ENCODE results near the gene PAWR. TPM values are rescaled to one million over a fixed set of nuclear protein-coding genes. Genes with fewer than 3 reads are reported as not detected.
"Not testable (repeated sequence)": the region's sequence is repeated elsewhere in the genome, so short reads cannot be mapped to it uniquely, and the experiment has no call there.

Gene PAWR
- total RNA-seq, 3 donors from 2014 or later, result 17.0 to 155 (median 101) TPM

DNA sequence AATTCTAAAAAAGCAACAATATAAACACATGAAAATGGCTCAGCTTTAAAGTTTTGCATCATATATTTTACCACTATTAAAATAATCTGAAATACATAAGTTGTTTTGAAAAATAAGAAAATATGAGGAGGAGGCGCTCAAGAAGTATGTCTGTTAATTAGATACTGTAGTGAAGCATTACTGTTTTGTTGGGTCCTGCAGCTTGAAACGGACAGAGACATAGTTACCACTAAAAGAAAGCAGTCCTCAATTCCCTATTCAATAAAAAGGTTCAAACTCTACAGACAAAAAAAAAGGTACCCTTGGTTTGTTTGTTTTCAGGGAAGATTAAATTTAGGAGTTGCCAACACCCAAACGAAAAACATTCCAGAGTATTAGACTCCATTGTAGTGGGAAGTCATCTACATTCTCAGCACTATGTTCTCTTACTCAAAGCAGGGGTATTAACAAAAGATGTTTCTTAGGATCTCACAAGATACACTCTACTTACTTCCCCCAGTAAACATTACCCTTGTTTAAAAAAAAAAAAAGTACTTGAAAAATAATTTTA, 3.0 kb downstream of the PAWR start:
- no peaks in the 10 kb centered on the region for H3K36me3 ChIP-seq
- peak overlapping the region; percentile 41 to 98 for H3K27ac ChIP-seq
- no peaks in the 10 kb centered on the region for H3K9me3 ChIP-seq
- H3K4me1 ChIP-seq, result peaks cover 0 to 9% of the 10 kb centered on the region in 2 donors
- H3K27me3 ChIP-seq, result no peaks in the 10 kb centered on the region
- no peak for DNase-seq (ENCODE audit: low spot score in 2 of 2)
- TF ChIP-seq POLR2AphosphoS5 (IDR thresholded peaks at IDR 0.05) (no peak), POLR2A (IDR thresholded peaks at IDR 0.05) (no peak)
- TF ChIP-seq, protein P1, sequence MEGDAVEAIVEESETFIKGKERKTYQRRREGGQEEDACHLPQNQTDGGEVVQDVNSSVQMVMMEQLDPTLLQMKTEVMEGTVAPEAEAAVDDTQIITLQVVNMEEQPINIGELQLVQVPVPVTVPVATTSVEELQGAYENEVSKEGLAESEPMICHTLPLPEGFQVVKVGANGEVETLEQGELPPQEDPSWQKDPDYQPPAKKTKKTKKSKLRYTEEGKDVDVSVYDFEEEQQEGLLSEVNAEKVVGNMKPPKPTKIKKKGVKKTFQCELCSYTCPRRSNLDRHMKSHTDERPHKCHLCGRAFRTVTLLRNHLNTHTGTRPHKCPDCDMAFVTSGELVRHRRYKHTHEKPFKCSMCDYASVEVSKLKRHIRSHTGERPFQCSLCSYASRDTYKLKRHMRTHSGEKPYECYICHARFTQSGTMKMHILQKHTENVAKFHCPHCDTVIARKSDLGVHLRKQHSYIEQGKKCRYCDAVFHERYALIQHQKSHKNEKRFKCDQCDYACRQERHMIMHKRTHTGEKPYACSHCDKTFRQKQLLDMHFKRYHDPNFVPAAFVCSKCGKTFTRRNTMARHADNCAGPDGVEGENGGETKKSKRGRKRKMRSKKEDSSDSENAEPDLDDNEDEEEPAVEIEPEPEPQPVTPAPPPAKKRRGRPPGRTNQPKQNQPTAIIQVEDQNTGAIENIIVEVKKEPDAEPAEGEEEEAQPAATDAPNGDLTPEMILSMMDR (IDR thresholded peaks at IDR 0.05), result no peak
- peak overlapping the region; percentile 11 to 98 (median 92) for H3K4me3 ChIP-seq
- intact Hi-C loops (cut with DNase I; ENCODE audit: low total_unique reads), result no loop called here

DNA sequence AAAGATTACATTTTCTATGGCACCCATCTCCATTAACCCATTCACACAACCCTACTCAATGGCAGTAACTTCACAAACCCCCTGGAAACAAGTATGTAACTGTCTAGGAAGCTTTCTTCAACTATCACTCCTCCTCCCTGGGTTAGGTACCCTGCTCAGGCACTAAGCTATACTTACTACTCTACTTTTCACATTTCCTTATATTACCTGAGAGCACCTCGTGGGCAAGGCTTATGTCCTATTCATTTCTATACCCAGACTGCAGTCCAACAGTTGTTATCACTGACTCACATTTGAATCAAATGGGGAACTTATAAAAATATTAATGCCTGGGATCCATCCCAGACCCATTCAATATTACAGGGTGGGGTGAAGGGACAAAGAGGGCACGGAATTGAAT, 4.6 kb downstream of the PAWR start:
- Histone ChIP-seq H3K27me3 (no peaks in the 10 kb centered on the region), H3K4me3 (peak overlapping the region in 2 of 3 donors; percentile 92 to 98), H3K27ac (peak overlapping the region; percentile 60 to 98), H3K9me3 (no peaks in the 10 kb centered on the region), H3K4me1 (peaks cover 0 to 9% of the 10 kb centered on the region in 2 donors), H3K36me3 (no peaks in the 10 kb centered on the region)
- intact Hi-C loops (cut with DNase I; ENCODE audit: low total_unique reads), result no loop called here
- TF ChIP-seq, protein P1 (IDR thresholded peaks at IDR 0.05), result no peak
- TF ChIP-seq POLR2AphosphoS5 (IDR thresholded peaks at IDR 0.05) (no peak), POLR2A (IDR thresholded peaks at IDR 0.05) (no peak)
- DNase-seq (ENCODE audit: low spot score in 2 of 2), result no peak

- intact Hi-C loops (cut with DNase I; ENCODE audit: low total_unique reads), result no loop called here
These were observed 5.7 kb downstream of the PAWR start for GRCh38 chr12:79685068-79685467.

DNA sequence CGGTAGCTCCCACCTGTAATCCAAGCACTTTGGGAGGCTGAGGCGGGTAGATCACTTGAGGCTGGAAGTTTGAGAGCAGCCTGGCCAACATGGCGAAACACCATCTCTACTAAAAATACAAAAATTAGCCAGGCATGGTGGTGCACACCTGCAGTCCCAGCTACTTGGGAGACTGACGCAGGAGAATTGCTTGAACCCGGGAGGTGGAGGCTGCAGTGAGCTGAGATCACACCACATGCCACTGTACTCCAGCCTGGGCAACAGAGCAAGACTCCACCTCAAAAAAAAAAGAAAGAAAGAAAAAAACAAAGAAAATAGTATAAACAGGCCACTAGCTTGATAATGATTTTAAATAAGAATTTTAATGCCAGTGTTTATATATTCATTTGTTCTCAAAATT, 6.4 kb downstream of the PAWR start:
- not testable (repeated sequence) for H3K27ac ChIP-seq

More at GRCh38 chr12:79685068-79685467, 5.7 kb downstream of the PAWR start:
- TF ChIP-seq POLR2A (IDR thresholded peaks at IDR 0.05) (no peak), POLR2AphosphoS5 (IDR thresholded peaks at IDR 0.05) (no peak)
- TF ChIP-seq, protein P1 (IDR thresholded peaks at IDR 0.05), result no peak
- H3K9me3 ChIP-seq, result no peaks in the 10 kb centered on the region
- H3K27ac ChIP-seq, result peak overlapping the region; percentile 60 to 98
- H3K27me3 ChIP-seq, result no peaks in the 10 kb centered on the region
- H3K4me3 ChIP-seq, result peak overlapping the region in 1 of 3 donors; percentile 92
- DNase-seq (ENCODE audit: low spot score in 2 of 2), result no peak
- no peaks in the 10 kb centered on the region for H3K36me3 ChIP-seq
- peaks cover 0 to 9% of the 10 kb centered on the region in 2 donors for H3K4me1 ChIP-seq

GRCh38 chr12:79682593-79682992, 8.2 kb downstream of the PAWR start:
- Histone ChIP-seq H3K27me3 (no peaks in the 10 kb centered on the region), H3K4me1 (peaks cover 0 to 13% of the 10 kb centered on the region in 2 donors), H3K27ac (no peak overlapping the region), H3K36me3 (no peaks in the 10 kb centered on the region), H3K4me3 (no peak overlapping the region), H3K9me3 (no peaks in the 10 kb centered on the region)
- TF ChIP-seq, protein P1 (IDR thresholded peaks at IDR 0.05), result no peak
- TF ChIP-seq POLR2AphosphoS5 (IDR thresholded peaks at IDR 0.05), result no peak
- TF ChIP-seq POLR2A (IDR thresholded peaks at IDR 0.05), result no peak
- intact Hi-C loops (cut with DNase I; ENCODE audit: low total_unique reads), result no loop called here
- no peak for DNase-seq (ENCODE audit: low spot score in 2 of 2)

More for the DNA sequence above, 6.4 kb downstream of the PAWR start:
- H3K4me1 ChIP-seq; H3K4me3 ChIP-seq; H3K9me3 ChIP-seq; H3K36me3 ChIP-seq; DNase-seq (ENCODE audit: low spot score in 2 of 2); H3K27me3 ChIP-seq; intact Hi-C loops (cut with DNase I; ENCODE audit: low total_unique reads): not testable (repeated sequence)

Data from breast epithelium (tissue), 4 donors.